Measurements from ENCODE around the gene PLEKHA7.

The PLEKHA7 gene

DNA sequence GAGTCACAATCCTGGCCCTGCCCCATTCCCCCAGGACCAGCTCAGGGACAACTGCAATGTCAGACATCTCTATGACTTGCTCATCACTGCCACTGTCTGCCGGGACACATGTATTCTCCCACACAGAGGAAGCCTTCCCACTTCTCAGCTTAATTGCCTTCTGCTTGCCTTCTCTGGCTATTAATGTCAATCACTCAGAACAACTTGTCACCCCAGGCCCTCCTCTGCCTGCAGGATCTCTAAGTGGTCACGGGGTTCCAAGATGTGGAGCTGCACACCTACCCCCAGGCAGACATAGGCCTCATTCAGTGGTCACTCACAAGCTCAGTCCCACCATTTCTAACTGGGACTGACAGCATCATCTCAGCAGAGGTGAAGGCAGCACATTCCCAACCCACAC lies 15.1 kb downstream of the PLEKHA7 start:
- Histone ChIP-seq H3K4me1 (ENCODE audit: low read depth, poor library complexity, severe bottlenecking) (peaks cover 31% of the 10 kb centered on the region), H4K20me1 (ENCODE audit: insufficient read depth) (no peaks in the 10 kb centered on the region), H3K36me3 (ENCODE audit: insufficient read depth) (no peaks in the 10 kb centered on the region), H2AFZ (ENCODE audit: low read depth) (no peak overlapping the region), H3K4me3 (IDR thresholded peaks at IDR 0.05; ENCODE audit: insufficient read depth, low read depth, low read length) (no peak overlapping the region), H3K27me3 (ENCODE audit: insufficient read depth, low read depth) (no peaks in the 10 kb centered on the region), H3K4me2 (no peak overlapping the region), H3K9ac (no peak overlapping the region), H3K79me2 (ENCODE audit: insufficient read depth, low read depth) (no peaks in the 10 kb centered on the region), H3K27ac (no peak overlapping the region)
- TF ChIP-seq, protein P1, sequence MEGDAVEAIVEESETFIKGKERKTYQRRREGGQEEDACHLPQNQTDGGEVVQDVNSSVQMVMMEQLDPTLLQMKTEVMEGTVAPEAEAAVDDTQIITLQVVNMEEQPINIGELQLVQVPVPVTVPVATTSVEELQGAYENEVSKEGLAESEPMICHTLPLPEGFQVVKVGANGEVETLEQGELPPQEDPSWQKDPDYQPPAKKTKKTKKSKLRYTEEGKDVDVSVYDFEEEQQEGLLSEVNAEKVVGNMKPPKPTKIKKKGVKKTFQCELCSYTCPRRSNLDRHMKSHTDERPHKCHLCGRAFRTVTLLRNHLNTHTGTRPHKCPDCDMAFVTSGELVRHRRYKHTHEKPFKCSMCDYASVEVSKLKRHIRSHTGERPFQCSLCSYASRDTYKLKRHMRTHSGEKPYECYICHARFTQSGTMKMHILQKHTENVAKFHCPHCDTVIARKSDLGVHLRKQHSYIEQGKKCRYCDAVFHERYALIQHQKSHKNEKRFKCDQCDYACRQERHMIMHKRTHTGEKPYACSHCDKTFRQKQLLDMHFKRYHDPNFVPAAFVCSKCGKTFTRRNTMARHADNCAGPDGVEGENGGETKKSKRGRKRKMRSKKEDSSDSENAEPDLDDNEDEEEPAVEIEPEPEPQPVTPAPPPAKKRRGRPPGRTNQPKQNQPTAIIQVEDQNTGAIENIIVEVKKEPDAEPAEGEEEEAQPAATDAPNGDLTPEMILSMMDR (conservative IDR thresholded peaks at IDR 0.05; ENCODE audit: low read depth, low read length): no peak

- H3K27me3 ChIP-seq (ENCODE audit: insufficient read depth, low read depth): no peaks in the 10 kb centered on the region
- H3K27ac ChIP-seq: no peak overlapping the region
- no peaks in the 10 kb centered on the region for H3K79me2 ChIP-seq (ENCODE audit: insufficient read depth, low read depth)
- TF ChIP-seq, protein P1 (conservative IDR thresholded peaks at IDR 0.05; ENCODE audit: low read depth, low read length): no peak
- no peak overlapping the region for H3K4me3 ChIP-seq (IDR thresholded peaks at IDR 0.05; ENCODE audit: insufficient read depth, low read depth, low read length)
- peaks cover 28% of the 10 kb centered on the region for H3K4me1 ChIP-seq (ENCODE audit: low read depth, poor library complexity, severe bottlenecking)
- no peaks in the 10 kb centered on the region for H3K36me3 ChIP-seq (ENCODE audit: insufficient read depth)
- no peak overlapping the region for H3K4me2 ChIP-seq
- H3K9ac ChIP-seq: no peak overlapping the region
- no peak overlapping the region for H2AFZ ChIP-seq (ENCODE audit: low read depth)
- no peaks in the 10 kb centered on the region for H4K20me1 ChIP-seq (ENCODE audit: insufficient read depth)
Measured at GRCh38 chr11:16997624-16998023, 16.6 kb downstream of the PLEKHA7 start.

DNA sequence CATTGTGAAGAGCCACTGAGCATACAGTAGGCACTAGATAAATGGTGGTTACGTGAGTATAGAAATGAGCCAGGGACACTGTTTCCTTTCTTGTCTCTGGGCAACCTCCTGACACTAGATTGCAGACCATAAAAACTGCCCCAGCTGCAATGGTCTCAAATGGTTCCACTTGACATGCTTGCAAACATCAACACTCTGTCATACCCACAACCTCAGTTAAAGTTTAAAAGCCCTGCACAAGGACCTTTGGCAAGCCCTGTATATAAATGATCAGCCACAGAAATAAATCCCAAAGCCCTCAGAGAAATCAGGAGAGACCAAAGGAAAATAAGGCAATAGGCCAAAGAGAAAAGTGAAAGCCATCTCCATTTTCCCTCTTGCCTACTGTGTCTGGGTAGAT lies 20.7 kb downstream of the PLEKHA7 start:
- Histone ChIP-seq H3K27ac (no peak overlapping the region), H3K79me2 (ENCODE audit: insufficient read depth, low read depth) (no peaks in the 10 kb centered on the region), H3K4me3 (IDR thresholded peaks at IDR 0.05; ENCODE audit: insufficient read depth, low read depth, low read length) (no peak overlapping the region), H3K9ac (no peak overlapping the region), H2AFZ (ENCODE audit: low read depth) (no peak overlapping the region), H3K4me2 (no peak overlapping the region), H3K4me1 (ENCODE audit: low read depth, poor library complexity, severe bottlenecking) (peaks cover 18% of the 10 kb centered on the region), H4K20me1 (ENCODE audit: insufficient read depth) (no peaks in the 10 kb centered on the region), H3K27me3 (ENCODE audit: insufficient read depth, low read depth) (no peaks in the 10 kb centered on the region), H3K36me3 (ENCODE audit: insufficient read depth) (no peaks in the 10 kb centered on the region)
- TF ChIP-seq, protein P1 (conservative IDR thresholded peaks at IDR 0.05; ENCODE audit: low read depth, low read length): no peak

GRCh38 chr11:16992846-16993245 lies 21.4 kb downstream of the PLEKHA7 start:
- H3K79me2 ChIP-seq (ENCODE audit: insufficient read depth, low read depth): no peaks in the 10 kb centered on the region
- TF ChIP-seq, protein P1 (conservative IDR thresholded peaks at IDR 0.05; ENCODE audit: low read depth, low read length): no peak

More at GRCh38 chr11:16992846-16993245, 21.4 kb downstream of the PLEKHA7 start:
- Histone ChIP-seq H3K9ac (no peak overlapping the region), H3K27ac (no peak overlapping the region), H3K4me3 (IDR thresholded peaks at IDR 0.05; ENCODE audit: insufficient read depth, low read depth, low read length) (no peak overlapping the region), H3K27me3 (ENCODE audit: insufficient read depth, low read depth) (no peaks in the 10 kb centered on the region), H4K20me1 (ENCODE audit: insufficient read depth) (no peaks in the 10 kb centered on the region), H3K4me2 (no peak overlapping the region), H2AFZ (ENCODE audit: low read depth) (no peak overlapping the region), H3K4me1 (ENCODE audit: low read depth, poor library complexity, severe bottlenecking) (peaks cover 24% of the 10 kb centered on the region), H3K36me3 (ENCODE audit: insufficient read depth) (no peaks in the 10 kb centered on the region)
